ENCODE data around the gene HLA-E. TPM values are rescaled to one million over a fixed set of nuclear protein-coding genes. Genes with fewer than 3 reads are reported as not detected.
"Not testable (repeated sequence)": the region's sequence is repeated elsewhere in the genome, so short reads cannot be mapped to it uniquely, and the experiment has no call there.

The HLA-E gene
- total RNA-seq, result 385 TPM

- DNase-seq (ENCODE audit: low spot score), result peak; percentile 98
Measured at GRCh38 chr6:30489081-30490025, at the start of gene HLA-E. TSS of gene HLA-E (plus strand) at chr6:30489509. CDS start at chr6:30489532, 23 bp downstream.

GRCh38 chr6:30441171-30441570, 48.1 kb upstream of the HLA-E start:
- no peak for DNase-seq (ENCODE audit: low spot score)

- no peak for DNase-seq (ENCODE audit: low spot score)
Measured at GRCh38 chr6:30443657-30444450, 45.5 kb upstream of the HLA-E start.

DNA sequence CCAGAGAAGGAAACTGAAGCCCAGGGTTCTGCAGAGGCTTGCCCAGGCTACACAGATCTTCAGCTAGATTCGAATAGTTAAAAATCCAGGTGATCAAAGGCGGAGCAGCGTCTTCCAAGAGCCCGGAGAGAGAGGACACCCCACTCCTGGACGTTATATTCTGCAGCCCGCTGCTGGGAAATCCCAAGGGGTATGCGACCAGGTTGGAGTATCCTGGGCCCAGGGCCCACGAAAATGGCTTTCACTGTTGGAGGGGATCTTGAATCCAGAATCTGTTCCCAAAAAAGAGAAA, 44.9 kb upstream of the HLA-E start:
- no peak for DNase-seq (ENCODE audit: low spot score)

DNA sequence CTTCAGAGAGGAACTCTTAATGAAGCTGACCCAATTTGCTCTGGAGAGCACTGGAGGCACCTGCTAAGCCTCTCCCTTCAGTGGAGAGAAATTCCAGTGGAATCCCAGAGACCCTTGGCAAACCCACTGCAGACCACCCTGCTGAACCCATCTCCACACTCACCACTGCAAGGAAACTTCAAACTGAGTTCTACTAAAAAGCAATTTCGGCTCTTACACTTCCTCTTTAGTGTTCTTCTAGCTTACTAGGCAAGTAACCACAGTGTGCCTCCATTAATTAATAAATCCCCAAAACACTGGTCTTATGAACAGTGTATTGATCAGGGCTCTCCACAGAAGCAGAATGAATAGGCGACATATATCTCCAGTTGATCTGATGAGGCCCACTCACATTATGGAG, 43.0 kb upstream of the HLA-E start:
- DNase-seq (ENCODE audit: low spot score), result no peak

DNA sequence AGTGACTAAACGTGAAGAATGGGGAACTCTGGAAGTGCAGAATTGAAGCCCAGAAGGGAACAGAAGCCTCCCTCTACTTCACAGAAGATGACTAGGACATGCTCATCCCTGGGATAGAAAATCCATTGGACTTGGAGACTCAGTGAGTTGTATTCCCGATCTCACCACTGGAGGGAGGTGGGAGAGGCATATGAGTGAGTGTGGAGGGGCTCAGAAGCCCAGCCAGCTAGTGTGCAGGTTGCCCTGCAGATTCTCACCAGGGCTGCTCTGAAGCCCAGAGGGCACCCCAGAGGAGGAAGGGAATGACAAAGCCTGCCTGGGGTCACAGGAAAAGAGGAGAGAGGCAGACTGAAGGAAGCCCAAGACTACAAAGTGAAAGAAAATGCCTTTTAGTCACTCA, 42.1 kb upstream of the HLA-E start:
- no peak for DNase-seq (ENCODE audit: low spot score)

DNA sequence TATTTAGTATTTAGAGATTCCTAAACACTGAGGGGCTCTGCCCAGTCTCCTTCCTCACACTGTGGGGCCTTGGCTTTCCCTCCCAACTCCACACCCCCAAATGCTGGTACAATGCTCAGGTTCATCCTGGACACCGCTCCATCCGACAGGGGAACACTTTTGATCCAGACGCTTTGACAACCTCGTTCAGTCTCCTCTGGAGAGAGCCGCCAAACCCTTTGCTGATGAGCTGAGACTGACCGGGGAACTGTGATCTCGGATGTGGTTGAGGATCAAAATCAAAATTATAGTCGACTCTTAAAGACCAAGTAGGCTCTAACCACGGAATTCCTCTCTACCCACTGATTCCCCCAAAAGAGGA, 38.8 kb upstream of the HLA-E start:
- DNase-seq (ENCODE audit: low spot score), result no peak

DNA sequence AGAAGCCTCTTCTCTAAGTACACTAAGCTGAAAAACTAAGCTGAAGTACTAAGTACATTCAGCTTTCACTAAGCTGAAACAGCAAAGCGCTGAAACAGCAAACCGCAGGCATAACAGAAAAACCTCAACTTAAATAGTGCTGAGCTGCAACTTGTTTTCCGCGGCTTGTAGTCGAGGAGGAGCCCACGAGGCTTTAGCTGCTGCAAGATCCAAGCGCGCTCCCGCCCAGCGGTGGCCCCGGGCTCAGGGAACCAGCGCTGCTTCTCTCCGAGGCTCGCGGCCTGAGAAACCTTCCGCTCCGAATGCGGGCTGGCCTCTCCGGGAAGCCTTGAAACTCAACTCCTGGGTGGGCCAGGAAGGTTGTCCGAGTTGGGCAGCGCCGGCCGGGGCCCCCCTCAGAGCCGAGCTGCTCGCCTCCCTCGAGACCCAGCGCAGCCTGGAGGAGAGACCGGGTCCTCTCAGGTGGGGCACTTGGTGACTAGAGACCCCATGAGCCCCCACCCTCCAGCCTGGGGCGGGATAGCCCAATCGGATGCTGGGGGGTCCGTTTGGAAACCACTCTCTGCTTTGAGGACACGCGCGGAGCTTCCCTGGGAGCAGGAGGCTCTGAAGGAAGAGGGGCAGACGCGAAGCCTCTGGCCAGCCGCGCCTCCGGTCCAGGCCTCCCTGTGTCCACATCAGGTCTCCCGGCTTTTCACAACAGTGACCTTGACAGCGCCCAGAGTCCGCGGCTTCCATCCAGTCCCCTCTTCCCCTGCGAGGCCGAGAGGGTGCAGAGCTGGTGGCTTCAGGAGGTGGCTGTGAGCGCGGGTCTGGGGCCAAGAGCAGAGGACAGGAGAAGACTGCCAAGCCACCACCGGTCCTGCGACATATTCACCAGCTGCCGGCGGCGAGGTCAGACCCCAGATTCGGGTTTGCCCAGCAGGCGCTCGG, 38.1 kb upstream of the HLA-E start:
- DNase-seq (ENCODE audit: low spot score), result peak; percentile 60

- DNase-seq (ENCODE audit: low spot score), result no peak
Measured at GRCh38 chr6:30452736-30453507, 36.4 kb upstream of the HLA-E start.

- peak; percentile 78 for DNase-seq (ENCODE audit: low spot score)
Measured at GRCh38 chr6:30453508-30454116, 35.7 kb upstream of the HLA-E start.

- no peak for DNase-seq (ENCODE audit: low spot score)
Measured at GRCh38 chr6:30459145-30459544, 30.2 kb upstream of the HLA-E start.

GRCh38 chr6:30461055-30461454, 28.3 kb upstream of the HLA-E start:
- DNase-seq (ENCODE audit: low spot score), result no peak

GRCh38 chr6:30462482-30462881, 26.8 kb upstream of the HLA-E start:
- DNase-seq (ENCODE audit: low spot score), result no peak

GRCh38 chr6:30463242-30463641, 26.1 kb upstream of the HLA-E start:
- no peak for DNase-seq (ENCODE audit: low spot score)

GRCh38 chr6:30463651-30464618, 25.4 kb upstream of the HLA-E start:
- DNase-seq (ENCODE audit: low spot score), result peak; percentile 42

DNA sequence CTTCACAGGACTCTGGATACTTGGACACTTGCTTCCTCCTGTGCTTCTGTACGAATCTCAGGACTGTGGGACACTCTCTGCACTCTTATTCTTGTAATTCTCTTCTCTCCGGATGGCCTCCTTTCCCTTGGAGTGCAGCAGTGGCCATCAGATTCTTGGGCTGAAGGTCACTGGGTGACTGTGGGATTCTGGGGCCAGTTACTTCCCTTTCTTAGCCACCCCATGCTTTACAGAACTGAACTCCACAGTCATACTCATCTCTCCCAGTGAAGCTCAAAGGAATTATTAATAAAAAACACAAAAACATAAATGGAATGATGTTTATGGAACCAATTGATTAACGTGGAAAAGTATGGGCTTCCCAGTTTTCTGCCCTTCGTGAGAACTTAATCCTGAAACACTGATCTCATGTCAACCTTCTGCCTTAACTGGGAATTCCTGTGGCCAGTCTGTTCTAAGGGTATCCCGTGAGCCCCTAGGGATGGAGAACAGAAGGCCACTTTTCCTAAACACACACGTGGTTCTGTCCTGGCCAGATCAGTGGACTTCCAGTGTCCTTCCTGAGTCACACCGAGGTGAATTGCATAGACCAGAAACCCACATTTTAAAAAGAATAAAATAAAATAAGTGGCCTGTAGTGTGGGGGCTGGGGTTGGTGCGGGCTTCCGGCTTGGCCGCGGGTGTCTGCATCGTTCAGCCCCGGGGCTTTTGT, 23.6 kb upstream of the HLA-E start:
- no peak for DNase-seq (ENCODE audit: low spot score)

GRCh38 chr6:30470968-30471367, 18.3 kb upstream of the HLA-E start:
- DNase-seq (ENCODE audit: low spot score), result no peak

GRCh38 chr6:30475116-30475515, 14.2 kb upstream of the HLA-E start:
- not testable (repeated sequence) for DNase-seq (ENCODE audit: low spot score)

All from mucosa of gallbladder (tissue), 1 donor.